ENCODE results near the gene ARRB2.

- no peak for TF ChIP-seq CTCF (IDR thresholded peaks at IDR 0.05)
- TF ChIP-seq POLR2A (IDR thresholded peaks at IDR 0.05), result no peak
Measured at GRCh38 chr17:4724650-4725049, 14.2 kb downstream of the ARRB2 start.

Data from thyroid gland (tissue), 4 donors.